Measurements from ENCODE around the gene COL23A1.
"Not testable (repeated sequence)": the region's sequence is repeated elsewhere in the genome, so short reads cannot be mapped to it uniquely, and the experiment has no call there.

Gene COL23A1

GRCh38 chr5:178490935-178491652 is 99.1 kb downstream of the COL23A1 start:
- no peak overlapping the region for H3K4me3 ChIP-seq
- H3K36me3 ChIP-seq (ENCODE audit: insufficient read depth, low read length), result no peaks in the 10 kb centered on the region
- H3K9me3 ChIP-seq (ENCODE audit: low read depth, low read length), result no peaks in the 10 kb centered on the region
- DNase-seq (ENCODE audit: low read depth, low spot score), result no peak
- H3K9ac ChIP-seq (ENCODE audit: insufficient read length), result no peak overlapping the region
- no peak overlapping the region for H3K27ac ChIP-seq
- TF ChIP-seq EZH2 (IDR thresholded peaks at IDR 0.05) (no peak), POLR2AphosphoS5 (IDR thresholded peaks at IDR 0.05; ENCODE audit: borderline replicate concordance, low read depth, low read length) (no peak), FOXP2 (optimal IDR thresholded peaks at IDR 0.05; ENCODE audit: control extremely low read depth, extremely low read length, insufficient read depth) (no peak)

- DNase-seq (ENCODE audit: low read depth, low spot score), result no peak
- Histone ChIP-seq H3K36me3 (ENCODE audit: insufficient read depth, low read length) (no peaks in the 10 kb centered on the region), H3K27ac (no peak overlapping the region), H3K9ac (ENCODE audit: insufficient read length) (no peak overlapping the region), H3K9me3 (ENCODE audit: low read depth, low read length) (no peaks in the 10 kb centered on the region), H3K4me3 (no peak overlapping the region)
- TF ChIP-seq EZH2 (IDR thresholded peaks at IDR 0.05) (no peak), POLR2AphosphoS5 (IDR thresholded peaks at IDR 0.05; ENCODE audit: borderline replicate concordance, low read depth, low read length) (no peak), FOXP2 (optimal IDR thresholded peaks at IDR 0.05; ENCODE audit: control extremely low read depth, extremely low read length, insufficient read depth) (no peak)
Measured at GRCh38 chr5:178489271-178489976, 100.8 kb downstream of the COL23A1 start.

DNA sequence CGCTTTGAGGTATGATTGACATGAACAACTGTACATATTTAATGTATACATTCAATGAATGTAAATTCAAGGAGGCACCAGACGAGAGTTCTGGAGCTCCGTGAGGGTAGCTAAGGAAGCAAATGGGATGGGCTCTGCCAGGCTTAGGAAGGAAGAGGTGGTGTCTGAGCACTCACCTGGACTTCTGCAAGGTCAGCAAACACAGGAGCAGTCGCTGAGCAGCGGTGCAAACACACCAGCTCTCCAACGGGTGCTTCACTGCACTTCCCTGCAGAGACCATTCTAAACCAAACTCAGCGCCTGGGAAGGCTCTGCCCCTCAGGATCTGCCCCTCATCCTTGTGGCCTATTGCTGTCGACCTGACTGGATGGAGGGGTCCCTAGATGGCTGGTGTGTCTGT is 101.5 kb downstream of the COL23A1 start:
- Histone ChIP-seq H3K4me3 (no peak overlapping the region), H3K9me3 (ENCODE audit: low read depth, low read length) (no peaks in the 10 kb centered on the region), H3K27ac (no peak overlapping the region), H3K36me3 (ENCODE audit: insufficient read depth, low read length) (no peaks in the 10 kb centered on the region), H3K9ac (ENCODE audit: insufficient read length) (no peak overlapping the region)
- DNase-seq (ENCODE audit: low read depth, low spot score), result no peak
- no peak for TF ChIP-seq POLR2AphosphoS5 (IDR thresholded peaks at IDR 0.05; ENCODE audit: borderline replicate concordance, low read depth, low read length)
- no peak for TF ChIP-seq EZH2 (IDR thresholded peaks at IDR 0.05)
- TF ChIP-seq FOXP2 (optimal IDR thresholded peaks at IDR 0.05; ENCODE audit: control extremely low read depth, extremely low read length, insufficient read depth), result no peak

- TF ChIP-seq EZH2 (IDR thresholded peaks at IDR 0.05), result no peak
- no peak for TF ChIP-seq FOXP2 (optimal IDR thresholded peaks at IDR 0.05; ENCODE audit: control extremely low read depth, extremely low read length, insufficient read depth)
- no peak for TF ChIP-seq POLR2AphosphoS5 (IDR thresholded peaks at IDR 0.05; ENCODE audit: borderline replicate concordance, low read depth, low read length)
- no peak overlapping the region for H3K9ac ChIP-seq (ENCODE audit: insufficient read length)
- H3K27ac ChIP-seq, result no peak overlapping the region
- H3K36me3 ChIP-seq (ENCODE audit: insufficient read depth, low read length), result no peaks in the 10 kb centered on the region
- H3K4me3 ChIP-seq, result no peak overlapping the region
- H3K9me3 ChIP-seq (ENCODE audit: low read depth, low read length), result no peaks in the 10 kb centered on the region
- DNase-seq (ENCODE audit: low read depth, low spot score), result no peak
Measured at GRCh38 chr5:178487911-178488600, 102.1 kb downstream of the COL23A1 start.

DNA sequence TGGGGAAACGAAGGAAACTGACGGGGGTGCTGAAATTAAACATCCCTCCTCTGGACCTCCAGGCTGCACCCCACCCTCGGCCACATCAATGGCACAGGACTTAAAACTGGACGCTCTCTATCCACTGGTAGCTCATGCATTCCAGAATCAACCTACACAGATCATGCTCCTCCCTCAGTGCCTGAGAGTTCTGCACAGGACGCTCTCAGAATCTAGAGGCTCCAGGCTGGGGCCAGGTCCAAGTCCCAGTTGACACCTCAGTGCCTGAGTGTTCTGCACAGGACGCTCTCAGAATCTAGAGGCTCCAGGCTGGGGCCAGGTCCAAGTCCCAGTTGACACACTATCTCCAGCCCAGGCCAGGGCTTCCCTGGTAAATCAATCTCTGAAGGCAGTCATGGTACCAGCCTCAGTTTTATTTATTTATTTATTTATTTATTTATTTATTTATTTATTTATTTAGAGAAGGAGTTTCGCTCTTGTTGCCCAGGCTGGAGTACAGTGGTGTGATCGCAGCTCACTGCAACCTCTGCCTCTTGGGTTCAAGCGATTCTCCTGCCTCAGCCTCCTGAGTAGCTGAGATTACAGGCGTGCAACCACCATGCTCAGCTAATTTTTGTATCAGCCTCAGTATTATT is 103.2 kb downstream of the COL23A1 start:
- H3K9me3 ChIP-seq (ENCODE audit: low read depth, low read length); H3K9ac ChIP-seq (ENCODE audit: insufficient read length); H3K27ac ChIP-seq; DNase-seq (ENCODE audit: low read depth, low spot score); H3K4me3 ChIP-seq; H3K36me3 ChIP-seq (ENCODE audit: insufficient read depth, low read length): not testable (repeated sequence)

DNA sequence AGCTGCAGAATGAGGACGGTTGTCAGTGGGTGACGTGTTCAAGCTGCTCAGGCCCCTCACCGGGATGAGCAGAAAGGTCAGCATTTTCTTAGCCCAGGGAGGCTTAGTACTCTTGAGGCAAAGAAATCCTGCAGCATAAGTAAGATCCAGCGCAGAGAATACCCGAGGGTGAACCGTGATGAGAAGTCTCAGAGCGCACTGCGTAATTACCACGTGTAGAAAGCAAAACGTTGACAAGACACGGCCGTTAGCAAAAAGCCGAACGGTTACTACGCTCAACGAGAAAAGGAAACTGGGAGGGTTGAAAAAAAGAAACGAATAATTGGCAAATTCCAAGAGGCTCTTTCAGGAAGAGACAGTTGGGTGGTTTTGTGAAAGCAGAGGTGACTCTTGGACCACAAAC is 104.0 kb downstream of the COL23A1 start:
- no peak for TF ChIP-seq POLR2AphosphoS5 (IDR thresholded peaks at IDR 0.05; ENCODE audit: borderline replicate concordance, low read depth, low read length)
- TF ChIP-seq FOXP2 (optimal IDR thresholded peaks at IDR 0.05; ENCODE audit: control extremely low read depth, extremely low read length, insufficient read depth), result no peak
- TF ChIP-seq EZH2 (IDR thresholded peaks at IDR 0.05), result no peak
- H3K36me3 ChIP-seq (ENCODE audit: insufficient read depth, low read length), result no peaks in the 10 kb centered on the region

GRCh38 chr5:178483620-178484019 is 106.6 kb downstream of the COL23A1 start:
- H3K9ac ChIP-seq (ENCODE audit: insufficient read length), result no peak overlapping the region
- H3K4me3 ChIP-seq, result no peak overlapping the region
- DNase-seq (ENCODE audit: low read depth, low spot score), result no peak
- no peaks in the 10 kb centered on the region for H3K9me3 ChIP-seq (ENCODE audit: low read depth, low read length)
- H3K36me3 ChIP-seq (ENCODE audit: insufficient read depth, low read length), result no peaks in the 10 kb centered on the region
- H3K27ac ChIP-seq, result no peak overlapping the region
- TF ChIP-seq EZH2 (IDR thresholded peaks at IDR 0.05), result no peak
- no peak for TF ChIP-seq FOXP2 (optimal IDR thresholded peaks at IDR 0.05; ENCODE audit: control extremely low read depth, extremely low read length, insufficient read depth)

More for the DNA sequence above, 104.0 kb downstream of the COL23A1 start:
- Histone ChIP-seq H3K27ac (no peak overlapping the region), H3K9me3 (ENCODE audit: low read depth, low read length) (no peaks in the 10 kb centered on the region), H3K9ac (ENCODE audit: insufficient read length) (no peak overlapping the region), H3K4me3 (no peak overlapping the region)
- DNase-seq (ENCODE audit: low read depth, low spot score), result no peak

DNA sequence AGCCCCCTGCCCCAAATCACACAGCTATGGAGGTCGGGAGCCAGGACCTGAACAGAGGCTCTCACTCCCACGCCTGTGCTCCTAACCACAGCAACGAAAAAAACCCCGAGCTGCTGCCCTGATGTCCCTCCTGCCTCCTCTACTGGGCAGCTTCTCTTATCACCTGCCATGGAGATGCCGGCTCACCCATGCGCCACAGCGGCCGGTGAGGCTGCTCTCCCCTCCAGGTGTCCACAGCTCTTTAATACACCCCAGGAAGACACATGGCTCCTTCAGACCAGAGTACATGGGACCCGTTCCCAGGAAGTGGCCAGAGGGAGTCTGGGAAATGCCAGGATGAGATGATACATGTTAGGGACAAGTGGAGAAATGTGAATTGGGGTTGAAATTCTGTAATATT is 110.9 kb downstream of the COL23A1 start:
- H3K9me3 ChIP-seq (ENCODE audit: low read depth, low read length), result no peaks in the 10 kb centered on the region
- no peaks in the 10 kb centered on the region for H3K36me3 ChIP-seq (ENCODE audit: insufficient read depth, low read length)
- no peak overlapping the region for H3K4me3 ChIP-seq
- H3K27ac ChIP-seq, result no peak overlapping the region
- TF ChIP-seq FOXP2 (optimal IDR thresholded peaks at IDR 0.05; ENCODE audit: control extremely low read depth, extremely low read length, insufficient read depth) (no peak), EZH2 (IDR thresholded peaks at IDR 0.05) (no peak), POLR2AphosphoS5 (IDR thresholded peaks at IDR 0.05; ENCODE audit: borderline replicate concordance, low read depth, low read length) (no peak)
- DNase-seq (ENCODE audit: low read depth, low spot score), result no peak
- H3K9ac ChIP-seq (ENCODE audit: insufficient read length), result no peak overlapping the region

Data from SK-N-MC (cell line).